ENCODE measurements around the gene DSC3.
"Not testable (repeated sequence)": the region's sequence is repeated elsewhere in the genome, so short reads cannot be mapped to it uniquely, and the experiment has no call there.

DSC3 gene

GRCh38 chr18:31043709-31044108 lies 1.2 kb upstream of the DSC3 start:
- no peak for DNase-seq (ENCODE audit: low read depth)
- no peak overlapping the region for H3K4me3 ChIP-seq (ENCODE audit: low read depth, low read length)
- no peak for TF ChIP-seq CTCF (IDR thresholded peaks at IDR 0.05; ENCODE audit: control insufficient read depth, extremely low read depth, insufficient read depth)

- H3K4me3 ChIP-seq (ENCODE audit: low read depth, low read length), result peak overlapping the region; percentile 37
- DNase-seq (ENCODE audit: low read depth), result no peak
- TF ChIP-seq CTCF (IDR thresholded peaks at IDR 0.05; ENCODE audit: control insufficient read depth, extremely low read depth, insufficient read depth), result no peak
Measured at GRCh38 chr18:31042084-31042405, 497 bp downstream of the DSC3 start.

- H3K4me3 ChIP-seq (ENCODE audit: low read depth, low read length), result peak overlapping the region; percentile 37
- TF ChIP-seq CTCF (IDR thresholded peaks at IDR 0.05; ENCODE audit: control insufficient read depth, extremely low read depth, insufficient read depth), result no peak
- no peak for DNase-seq (ENCODE audit: low read depth)
Measured at GRCh38 chr18:31041271-31042083, 1.1 kb downstream of the DSC3 start.

GRCh38 chr18:31040686-31041270 lies 1.8 kb downstream of the DSC3 start:
- TF ChIP-seq CTCF (IDR thresholded peaks at IDR 0.05; ENCODE audit: control insufficient read depth, extremely low read depth, insufficient read depth), result no peak
- no peak for DNase-seq (ENCODE audit: low read depth)
- no peak overlapping the region for H3K4me3 ChIP-seq (ENCODE audit: low read depth, low read length)

- DNase-seq (ENCODE audit: low read depth), result peak; percentile 61
- H3K4me3 ChIP-seq (ENCODE audit: low read depth, low read length), result no peak overlapping the region
- no peak for TF ChIP-seq CTCF (IDR thresholded peaks at IDR 0.05; ENCODE audit: control insufficient read depth, extremely low read depth, insufficient read depth)
Measured at GRCh38 chr18:31039426-31039825, 3.1 kb downstream of the DSC3 start.

- not testable (repeated sequence) for DNase-seq (ENCODE audit: low read depth); H3K4me3 ChIP-seq (ENCODE audit: low read depth, low read length)
Measured at GRCh38 chr18:31037686-31038085, 4.9 kb downstream of the DSC3 start.

GRCh38 chr18:31034541-31034940 lies 8.0 kb downstream of the DSC3 start:
- peak overlapping the region; percentile 27; the same call in 1 of the 2 replicates for H3K4me3 ChIP-seq (ENCODE audit: low read depth, low read length)
- no peak for TF ChIP-seq CTCF (IDR thresholded peaks at IDR 0.05; ENCODE audit: control insufficient read depth, extremely low read depth, insufficient read depth)
- peak; percentile 79 for DNase-seq (ENCODE audit: low read depth)

Measured in LNCaP clone FGC (cell line).